GM21423 (cell line): ENCODE data around the gene FOXA3.

ENCODE experiments used
- ATAC-seq: cut with Tn5 transposase; IDR thresholded peaks from one replicate; pipeline ENCODE4 v1.9.1; 2021; ENCODE audit warnings: mild to moderate bottlenecking, moderate library complexity; ENCODE audit not compliant: unreplicated experiment

Gene FOXA3

DNA sequence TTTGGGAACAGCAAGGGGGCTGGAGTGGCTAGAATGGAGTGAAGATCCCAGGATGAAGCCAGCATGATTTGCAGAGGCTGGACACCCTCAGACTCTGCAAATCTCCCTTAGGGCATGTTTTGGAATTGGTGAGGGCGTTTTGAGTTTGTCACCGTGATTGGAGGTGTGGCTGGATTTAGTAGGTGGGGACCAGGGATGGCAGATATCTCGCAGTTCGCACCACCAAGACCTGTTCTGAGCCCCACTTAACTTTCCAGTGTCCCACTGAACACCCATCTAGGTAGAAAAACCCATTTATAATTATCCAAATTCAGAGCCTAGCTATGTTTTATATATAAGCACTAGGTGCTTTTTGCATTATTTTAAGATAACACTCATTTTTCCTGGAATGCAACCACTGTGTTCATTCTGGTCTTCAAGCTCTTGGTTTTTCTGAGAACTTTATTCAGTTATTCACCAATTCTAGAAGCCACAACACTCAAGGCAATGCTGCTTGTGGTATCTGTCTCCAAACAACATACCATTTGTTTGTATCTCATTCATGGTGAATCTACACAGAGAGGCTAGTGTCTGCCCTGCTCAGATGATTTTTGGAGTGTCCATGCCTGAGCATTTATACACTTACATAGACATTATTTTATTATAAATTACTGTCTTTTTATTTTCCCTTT, 53.4 kb downstream of the FOXA3 start:
- ATAC-seq = no peak

- no peak for ATAC-seq
These were observed 54.6 kb downstream of the FOXA3 start for GRCh38 chr19:45918721-45919120.

DNA sequence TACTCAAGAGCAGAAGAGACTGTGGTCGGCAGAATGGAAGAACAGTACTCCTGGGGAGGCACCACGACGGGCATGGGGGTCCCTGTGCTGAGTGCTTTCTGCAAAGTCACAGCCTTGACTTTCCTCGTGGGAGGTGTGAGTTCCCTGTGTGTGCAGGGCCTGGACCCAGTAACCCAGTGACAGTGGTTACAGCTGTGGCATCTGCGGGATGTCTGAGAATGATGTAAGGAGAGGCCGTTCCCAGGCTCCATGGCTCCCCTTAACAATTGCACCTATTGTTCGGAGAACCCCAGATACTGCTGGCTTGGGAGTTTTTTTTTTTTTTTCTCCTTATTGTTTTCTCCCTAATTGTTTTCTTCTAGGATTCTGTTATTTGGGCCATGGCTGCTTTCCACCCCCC, 55.6 kb downstream of the FOXA3 start:
- no peak for ATAC-seq

GRCh38 chr19:45920458-45920857, 56.3 kb downstream of the FOXA3 start:
- ATAC-seq = no peak

DNA sequence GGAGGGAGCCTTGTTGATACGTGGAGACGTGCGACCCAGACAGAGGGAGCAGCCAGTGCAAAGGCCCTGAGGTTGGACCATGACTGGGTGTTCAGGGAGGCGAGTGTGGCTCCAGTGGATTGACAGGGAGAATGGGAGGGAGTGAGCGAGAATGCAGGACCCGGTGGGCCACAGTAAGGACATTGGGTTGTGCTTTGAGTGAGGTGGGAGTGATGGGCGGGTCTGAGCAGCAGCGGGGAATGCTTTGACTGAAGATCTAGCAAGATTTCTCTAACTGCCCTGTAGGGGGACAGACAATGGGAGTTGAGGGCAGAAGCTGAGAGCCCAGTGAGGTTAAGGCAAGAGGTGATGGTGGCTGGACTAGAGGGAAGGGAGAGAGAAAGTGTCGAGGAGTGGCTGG, 58.2 kb downstream of the FOXA3 start:
- no peak for ATAC-seq
